Ureter (tissue), 1 donor: ENCODE data around the gene FCN2. TPM values are rescaled to one million over a fixed set of nuclear protein-coding genes. Genes with fewer than 3 reads are reported as not detected.

Experiments used
- DNase-seq: peaks from one replicate; pipeline ENCODE4 v3.0.0-alpha.2; 2020; ENCODE audit warnings: low spot score
- total RNA-seq: library from RNA; stranded (reverse); gene quantifications from one replicate; pipeline ENCODE4 v1.2.4, GENCODE V29; 2023
- donor health status: DM: yes; HTN: yes; CAD: no.

Gene FCN2
- total RNA-seq, 1 donor from 2014 or later: 0.49 TPM

DNA sequence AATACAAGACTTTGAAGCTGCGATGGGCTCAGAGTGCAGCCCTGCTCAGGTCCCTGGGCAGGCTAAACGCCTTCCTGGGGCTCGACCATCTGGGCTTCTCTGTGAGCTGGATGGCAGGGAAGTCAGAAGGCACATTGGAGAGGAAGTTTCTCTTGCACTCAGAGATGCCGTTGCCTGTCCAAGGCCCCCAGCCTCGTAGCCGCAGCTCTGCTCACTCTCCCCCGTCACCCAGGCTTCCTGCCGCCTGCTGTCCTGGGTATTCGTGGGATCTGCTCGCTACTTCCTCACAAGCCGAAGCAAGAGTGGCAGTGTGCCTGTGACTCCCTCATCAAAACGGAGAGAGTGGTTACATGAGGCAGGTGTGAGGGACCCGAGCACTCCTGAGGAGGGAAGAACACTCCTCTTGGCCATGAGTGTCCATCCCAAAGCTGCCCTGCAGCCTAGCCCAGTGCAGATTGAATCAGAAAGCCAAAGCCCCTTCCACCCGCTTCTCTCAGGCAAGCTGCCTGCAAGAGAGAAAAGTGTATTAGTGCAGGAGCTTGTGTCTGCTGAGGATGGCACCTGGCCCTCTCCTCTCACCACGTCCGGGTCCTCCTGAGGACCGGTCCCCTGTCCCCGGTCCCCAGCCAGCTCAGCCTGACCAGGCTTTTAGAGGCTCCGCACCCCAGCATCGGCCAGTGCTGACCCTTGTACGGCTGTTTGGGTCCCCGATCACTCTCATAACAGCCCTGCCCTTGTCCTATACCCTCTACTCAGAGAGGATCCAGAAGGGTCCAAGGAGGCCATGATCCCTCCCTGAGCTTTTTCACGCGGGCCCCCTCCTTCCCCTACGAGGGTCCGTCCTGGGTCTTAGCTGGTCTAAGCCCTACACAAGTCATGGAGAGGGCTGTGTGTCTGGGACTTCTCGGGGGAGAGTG is 7.3 kb downstream of the FCN2 start:
- DNase-seq: no peak

DNA sequence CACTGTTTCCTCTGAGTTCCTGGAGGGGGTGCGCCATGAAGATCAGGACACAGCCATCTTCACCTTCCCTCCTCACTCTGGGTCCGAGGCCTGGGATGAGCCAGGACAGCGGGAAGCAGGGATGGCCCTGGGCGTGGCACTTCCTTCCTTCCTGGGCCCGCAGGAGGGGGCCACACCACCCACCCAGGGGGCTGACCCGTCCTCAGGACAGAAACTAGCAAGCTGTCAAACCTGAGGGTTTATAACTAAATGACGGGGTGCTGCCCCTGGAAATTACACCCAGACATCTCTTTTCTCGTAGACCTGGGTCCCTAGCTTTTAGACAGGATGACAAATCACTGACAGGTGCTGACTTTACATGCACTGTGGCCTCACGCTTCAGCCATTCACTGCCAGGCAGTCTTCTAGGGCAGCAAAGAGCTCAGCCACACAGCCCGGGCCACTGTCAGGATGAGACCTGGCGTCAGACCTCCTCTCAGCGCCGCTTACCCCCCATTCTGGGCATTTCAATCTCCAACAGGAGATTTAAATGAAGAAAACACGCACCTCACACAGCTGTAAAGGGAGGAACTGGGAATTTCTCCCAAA is 8.1 kb downstream of the FCN2 start:
- DNase-seq: no peak

GRCh38 chr9:134889386-134890154 is 9.0 kb downstream of the FCN2 start:
- DNase-seq: no peak

DNA sequence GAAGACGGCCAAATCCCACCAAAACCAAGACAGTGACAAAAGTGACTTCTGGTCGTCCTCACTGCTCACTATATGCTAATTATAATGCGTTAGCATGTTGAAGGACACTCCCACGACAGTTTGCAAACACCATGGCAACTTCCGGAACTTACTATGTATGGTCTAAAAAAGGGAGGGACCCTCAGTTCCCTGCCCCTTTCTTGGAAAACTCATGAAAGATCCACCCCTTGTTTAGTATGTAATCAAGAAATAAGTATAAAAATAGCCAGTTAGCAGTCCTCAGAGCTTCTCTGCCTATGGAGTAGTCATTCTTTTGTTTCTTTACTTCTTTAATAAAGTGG is 9.5 kb downstream of the FCN2 start:
- DNase-seq: no peak

DNA sequence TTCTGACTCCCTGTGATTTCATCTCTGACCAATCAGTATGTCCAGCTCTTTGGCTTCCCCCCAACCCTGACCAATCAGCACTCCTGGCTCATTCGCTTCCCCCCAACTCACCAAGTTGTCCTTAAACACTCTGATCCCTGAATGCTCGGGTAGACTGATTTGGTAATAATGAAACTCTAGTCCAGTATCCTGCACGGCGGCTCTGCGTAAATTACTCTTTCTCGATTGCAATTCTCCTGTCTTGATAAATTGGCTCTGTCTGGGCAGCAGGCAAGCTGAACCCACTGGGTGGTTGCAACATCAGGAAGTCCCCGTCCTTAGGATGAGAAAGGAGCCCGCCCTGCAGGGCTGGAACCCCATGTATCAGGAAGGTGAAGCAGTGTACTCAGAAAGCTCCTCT is 10.4 kb downstream of the FCN2 start:
- no peak for DNase-seq

- no peak for DNase-seq
Observed at GRCh38 chr9:134891713-134892112, 11.1 kb downstream of the FCN2 start.

- DNase-seq: no peak
Observed at GRCh38 chr9:134892221-134892620, 11.6 kb downstream of the FCN2 start.

DNA sequence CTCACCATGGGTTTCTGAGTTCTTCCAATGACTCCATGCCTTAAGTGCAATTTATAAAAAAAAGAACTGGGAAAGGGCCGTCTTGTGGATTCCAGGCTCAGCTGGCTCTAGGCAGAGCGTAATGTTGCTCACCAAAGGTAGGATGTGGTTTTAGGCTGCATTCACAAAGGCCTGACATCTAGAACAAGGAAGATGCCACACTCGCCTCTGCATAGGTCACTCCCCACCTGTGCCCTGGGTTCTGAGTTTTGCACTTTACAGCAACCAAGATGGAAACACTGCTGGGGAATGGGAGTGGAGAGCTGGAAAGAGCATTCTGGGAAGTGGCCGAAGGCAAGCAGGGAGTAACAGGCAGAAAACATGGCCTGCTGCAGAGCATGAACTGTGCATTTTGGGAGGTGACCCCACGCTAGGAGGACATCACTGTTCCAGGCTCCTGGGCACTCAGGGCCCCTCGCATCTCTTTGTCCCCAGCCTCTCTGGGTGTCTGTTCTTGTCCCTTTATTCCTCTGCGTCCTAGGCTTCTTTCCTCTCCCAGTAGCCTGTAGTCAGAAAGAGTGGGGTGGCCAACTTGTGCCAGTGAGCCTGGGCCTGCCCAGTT is 12.3 kb downstream of the FCN2 start:
- DNase-seq: no peak

- no peak for DNase-seq
Observed at GRCh38 chr9:134894136-134894860, 13.7 kb downstream of the FCN2 start.

DNA sequence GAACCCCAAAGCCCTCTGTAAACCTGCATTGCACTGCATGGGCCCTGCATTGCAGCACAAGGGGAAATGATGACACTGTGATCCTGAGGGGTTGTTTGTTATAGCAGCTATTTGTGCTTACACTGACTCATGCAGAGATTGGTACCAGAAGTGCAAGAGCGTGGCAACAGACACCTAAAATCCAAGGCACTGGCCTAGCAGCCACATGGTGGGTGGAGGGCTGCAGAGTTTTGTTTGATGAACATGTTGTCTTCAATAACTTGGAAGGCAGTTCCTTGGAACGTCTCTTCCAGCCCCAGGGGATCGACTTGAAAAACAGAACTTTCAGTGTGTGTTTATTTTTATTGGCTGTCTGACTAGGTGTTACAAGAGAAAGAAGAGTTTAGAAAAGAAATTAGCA is 14.5 kb downstream of the FCN2 start:
- no peak for DNase-seq

DNA sequence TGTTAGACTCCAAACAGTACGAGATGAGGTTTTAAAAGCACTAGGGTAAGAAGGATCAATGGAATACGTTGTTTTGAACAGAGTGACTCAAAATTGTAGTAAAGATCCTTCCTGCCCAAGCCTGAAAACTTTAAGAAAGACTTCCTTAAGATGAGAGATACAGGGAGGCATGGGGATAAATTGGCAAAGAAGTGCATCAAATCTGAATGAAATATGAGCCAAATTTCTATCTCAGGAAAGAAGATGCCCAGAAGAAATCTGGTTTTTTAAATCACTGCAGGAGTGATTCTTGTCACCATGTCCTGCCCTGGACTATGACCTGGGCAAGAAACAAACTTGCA is 14.9 kb downstream of the FCN2 start:
- DNase-seq: no peak

DNA sequence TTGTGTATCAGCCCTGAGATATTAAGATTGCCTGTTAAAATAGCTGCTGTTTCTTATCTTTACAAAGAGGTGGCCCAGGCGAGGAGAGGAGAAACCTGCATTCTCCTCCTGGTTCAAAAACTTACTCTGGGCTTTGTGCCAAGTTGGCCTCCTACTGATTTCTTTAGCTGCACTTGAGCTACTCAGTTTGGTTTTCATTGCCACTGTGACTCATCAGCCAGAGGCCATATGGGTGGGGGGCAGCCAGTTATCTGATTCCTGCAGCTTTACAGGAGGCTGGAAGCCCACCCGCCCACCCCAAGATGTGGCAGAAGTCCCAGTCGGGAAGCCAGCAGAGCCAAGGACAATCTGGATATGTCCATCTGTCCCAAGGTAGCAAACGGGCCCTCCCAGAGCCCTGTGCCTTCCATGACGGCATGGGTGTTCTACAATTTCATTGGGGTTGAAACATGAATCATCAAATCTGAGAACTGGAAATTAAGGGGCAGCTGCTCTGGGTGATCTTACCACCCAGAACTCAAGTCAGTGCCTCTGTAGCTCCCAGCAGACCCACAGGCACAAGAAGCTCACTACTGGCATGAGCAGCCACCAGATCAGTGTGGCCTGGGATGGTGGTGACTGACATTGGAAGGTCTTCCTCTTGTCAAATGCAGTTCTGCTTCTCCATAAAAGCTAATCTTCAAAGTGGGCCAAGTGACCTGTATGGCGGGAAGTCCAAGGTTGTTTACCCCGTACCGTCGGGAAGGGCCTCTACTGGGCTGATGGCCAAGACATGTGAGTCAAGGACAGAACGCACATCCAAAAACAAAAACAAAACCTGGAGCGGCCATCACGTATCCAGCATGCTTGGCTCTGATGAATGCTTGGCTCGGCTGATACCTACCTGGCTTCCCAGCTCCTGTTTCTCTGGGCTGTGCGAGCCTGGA is 15.6 kb downstream of the FCN2 start:
- peak; percentile 65 for DNase-seq

DNA sequence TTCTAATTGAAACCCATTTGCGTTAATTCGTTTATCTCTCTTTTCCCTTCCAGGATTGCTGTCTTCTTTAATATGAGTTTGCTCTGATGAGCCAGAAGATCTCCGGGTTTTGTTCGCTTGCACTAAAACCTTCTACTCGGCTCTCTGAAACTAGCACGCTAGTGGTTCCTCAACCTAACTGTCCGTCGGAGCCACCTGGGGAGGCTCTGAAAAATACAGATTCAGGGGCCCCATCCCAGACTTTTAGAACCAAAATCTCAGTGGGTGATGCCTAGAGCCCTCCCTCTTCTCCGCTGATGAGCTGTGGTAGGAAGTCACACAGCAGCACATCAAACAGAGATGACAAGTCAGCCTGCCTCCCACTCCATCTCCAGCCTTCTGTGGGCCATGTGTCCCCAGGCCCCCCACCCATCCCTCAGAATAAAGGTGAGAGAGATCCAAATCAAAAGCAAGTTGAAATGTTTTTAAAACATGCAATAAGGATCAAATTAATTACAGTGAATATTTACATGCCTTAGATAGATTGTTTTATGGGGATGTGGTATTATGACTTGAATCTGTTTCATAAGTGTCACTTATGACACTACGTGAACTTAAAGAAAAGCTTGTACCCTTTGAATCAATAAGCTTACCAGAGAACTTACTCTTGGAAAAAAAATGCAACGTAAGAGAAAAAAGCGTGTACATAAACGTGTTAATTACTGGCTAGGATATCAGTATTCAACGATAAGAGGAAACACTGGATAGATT is 16.4 kb downstream of the FCN2 start:
- no peak for DNase-seq

DNA sequence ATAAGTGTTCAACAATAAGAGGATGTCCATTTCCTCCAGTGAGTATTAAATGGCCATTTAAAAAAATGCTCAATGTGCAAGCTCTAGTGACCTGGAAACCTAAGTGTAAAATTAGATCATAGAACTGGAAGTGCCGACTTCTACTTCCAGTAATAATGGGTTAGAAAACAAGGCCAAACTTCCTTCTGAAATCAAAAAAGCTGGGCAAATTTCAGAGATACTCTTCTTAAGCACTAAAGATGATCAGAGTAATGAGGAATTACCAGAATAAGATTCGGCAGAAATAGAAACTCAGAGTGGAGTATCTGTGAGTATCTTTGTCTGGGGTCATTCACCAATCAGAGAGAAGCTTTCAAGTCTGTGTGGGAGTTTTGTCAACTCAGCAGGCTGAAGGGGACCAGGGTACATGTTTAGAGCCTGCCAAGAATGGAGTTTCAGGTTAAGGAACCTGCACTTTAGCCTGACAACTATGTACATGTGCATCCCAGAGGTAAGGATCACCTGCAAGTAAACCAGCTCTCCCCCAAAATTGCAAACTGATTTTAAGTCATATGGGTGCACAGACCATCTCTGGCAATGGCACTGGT is 17.1 kb downstream of the FCN2 start:
- no peak for DNase-seq

DNA sequence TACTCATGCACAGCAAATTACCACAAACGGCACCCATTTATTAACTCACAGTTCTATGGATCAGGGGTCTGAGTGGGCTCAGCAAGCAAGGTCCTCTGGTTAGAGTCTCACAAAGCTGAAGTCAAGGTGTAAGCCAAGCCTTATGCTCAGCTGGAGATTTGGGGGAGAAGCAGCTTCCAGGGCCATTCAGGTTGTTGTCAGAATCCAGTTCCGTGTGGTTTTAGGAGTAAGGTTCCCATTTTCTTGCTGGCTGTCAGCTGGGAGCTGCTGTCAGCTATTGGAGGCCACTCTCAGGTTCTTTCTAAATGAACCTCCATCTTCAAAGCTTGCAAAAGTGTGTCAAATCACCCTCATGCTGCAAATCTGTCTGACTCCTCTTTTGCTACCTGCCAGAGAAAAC is 17.7 kb downstream of the FCN2 start:
- no peak for DNase-seq

- no peak for DNase-seq
Observed at GRCh38 chr9:134899168-134899567, 18.6 kb downstream of the FCN2 start.

DNA sequence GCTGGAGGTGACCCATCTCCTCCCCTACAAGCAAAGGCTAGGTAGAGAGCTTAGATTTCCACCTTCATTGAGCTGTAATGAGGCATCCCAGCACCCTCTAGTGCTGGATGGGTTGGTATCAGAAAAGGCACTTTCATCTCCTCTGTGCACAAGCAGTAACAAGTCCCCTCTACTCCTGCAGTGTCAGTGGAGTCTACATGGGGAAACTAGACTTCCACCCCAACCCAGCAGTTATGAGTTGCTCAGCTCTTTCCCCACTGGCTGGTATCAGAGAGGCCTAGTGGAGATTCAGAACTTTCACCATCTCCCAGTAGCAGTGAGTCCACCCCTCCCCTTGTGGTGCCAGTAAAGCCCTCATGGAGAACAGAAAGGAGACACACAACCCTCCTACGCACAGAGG is 19.2 kb downstream of the FCN2 start:
- no peak for DNase-seq

- no peak for DNase-seq
Observed at GRCh38 chr9:134902936-134903335, 22.3 kb downstream of the FCN2 start.

DNA sequence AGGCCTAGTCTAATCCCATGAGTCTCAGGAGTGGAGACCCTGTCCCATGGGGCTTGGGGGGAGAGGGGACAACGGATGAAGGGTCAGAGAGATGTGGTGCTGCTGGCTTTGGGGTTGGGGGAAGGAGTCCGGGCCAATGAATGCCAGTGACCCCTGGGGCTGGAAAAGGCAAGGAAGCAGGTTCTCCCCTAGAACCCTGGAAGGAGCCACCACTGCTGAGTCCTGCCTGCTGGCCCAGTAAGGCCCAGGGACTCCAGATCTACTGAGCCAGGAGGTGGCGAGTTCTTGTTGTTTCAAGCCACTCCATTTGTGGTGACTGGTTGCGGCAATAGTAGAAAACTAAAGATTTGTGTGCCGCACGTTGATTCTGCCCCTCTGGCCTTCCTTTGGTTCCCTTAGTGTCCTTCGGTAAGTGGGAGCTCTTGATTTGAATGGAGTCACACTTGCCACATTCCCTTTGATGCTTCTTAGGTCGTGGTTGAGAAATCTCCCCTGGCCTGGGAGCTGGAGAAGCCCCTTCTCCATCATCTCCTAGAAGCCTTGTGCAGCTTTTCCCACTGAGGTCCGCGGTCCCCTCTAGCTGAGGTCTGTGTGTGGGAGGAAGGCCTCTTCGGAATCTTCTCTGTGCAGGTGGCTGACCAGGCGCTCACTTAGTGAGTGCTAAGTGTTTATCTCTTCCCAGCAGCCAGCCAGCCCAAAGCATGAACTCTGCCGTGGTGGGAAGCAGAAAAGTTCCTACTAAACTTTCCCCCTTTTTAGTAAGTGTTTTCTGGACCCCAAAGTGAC is 28.1 kb downstream of the FCN2 start:
- DNase-seq: peak; percentile 18
